ENCODE measurements around the gene UGT1A6.

GRCh38 chr2:233794128-233794658 lies 101.5 kb downstream of the UGT1A6 start:
- TF ChIP-seq, protein P1, sequence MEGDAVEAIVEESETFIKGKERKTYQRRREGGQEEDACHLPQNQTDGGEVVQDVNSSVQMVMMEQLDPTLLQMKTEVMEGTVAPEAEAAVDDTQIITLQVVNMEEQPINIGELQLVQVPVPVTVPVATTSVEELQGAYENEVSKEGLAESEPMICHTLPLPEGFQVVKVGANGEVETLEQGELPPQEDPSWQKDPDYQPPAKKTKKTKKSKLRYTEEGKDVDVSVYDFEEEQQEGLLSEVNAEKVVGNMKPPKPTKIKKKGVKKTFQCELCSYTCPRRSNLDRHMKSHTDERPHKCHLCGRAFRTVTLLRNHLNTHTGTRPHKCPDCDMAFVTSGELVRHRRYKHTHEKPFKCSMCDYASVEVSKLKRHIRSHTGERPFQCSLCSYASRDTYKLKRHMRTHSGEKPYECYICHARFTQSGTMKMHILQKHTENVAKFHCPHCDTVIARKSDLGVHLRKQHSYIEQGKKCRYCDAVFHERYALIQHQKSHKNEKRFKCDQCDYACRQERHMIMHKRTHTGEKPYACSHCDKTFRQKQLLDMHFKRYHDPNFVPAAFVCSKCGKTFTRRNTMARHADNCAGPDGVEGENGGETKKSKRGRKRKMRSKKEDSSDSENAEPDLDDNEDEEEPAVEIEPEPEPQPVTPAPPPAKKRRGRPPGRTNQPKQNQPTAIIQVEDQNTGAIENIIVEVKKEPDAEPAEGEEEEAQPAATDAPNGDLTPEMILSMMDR (IDR thresholded peaks at IDR 0.05) = no peak
- TF ChIP-seq ELF1 (IDR thresholded peaks at IDR 0.05) (no peak), EP300 (IDR thresholded peaks at IDR 0.05; ENCODE audit: borderline replicate concordance in 1 of 2, low read depth in 1 of 2, low read length in 1 of 2) (no peak), POLR2AphosphoS5 (IDR thresholded peaks at IDR 0.05; ENCODE audit: low read depth, low read length) (no peak), YY1 (IDR thresholded peaks at IDR 0.05; ENCODE audit: low read depth) (no peak)
- TF ChIP-seq, protein P2, sequence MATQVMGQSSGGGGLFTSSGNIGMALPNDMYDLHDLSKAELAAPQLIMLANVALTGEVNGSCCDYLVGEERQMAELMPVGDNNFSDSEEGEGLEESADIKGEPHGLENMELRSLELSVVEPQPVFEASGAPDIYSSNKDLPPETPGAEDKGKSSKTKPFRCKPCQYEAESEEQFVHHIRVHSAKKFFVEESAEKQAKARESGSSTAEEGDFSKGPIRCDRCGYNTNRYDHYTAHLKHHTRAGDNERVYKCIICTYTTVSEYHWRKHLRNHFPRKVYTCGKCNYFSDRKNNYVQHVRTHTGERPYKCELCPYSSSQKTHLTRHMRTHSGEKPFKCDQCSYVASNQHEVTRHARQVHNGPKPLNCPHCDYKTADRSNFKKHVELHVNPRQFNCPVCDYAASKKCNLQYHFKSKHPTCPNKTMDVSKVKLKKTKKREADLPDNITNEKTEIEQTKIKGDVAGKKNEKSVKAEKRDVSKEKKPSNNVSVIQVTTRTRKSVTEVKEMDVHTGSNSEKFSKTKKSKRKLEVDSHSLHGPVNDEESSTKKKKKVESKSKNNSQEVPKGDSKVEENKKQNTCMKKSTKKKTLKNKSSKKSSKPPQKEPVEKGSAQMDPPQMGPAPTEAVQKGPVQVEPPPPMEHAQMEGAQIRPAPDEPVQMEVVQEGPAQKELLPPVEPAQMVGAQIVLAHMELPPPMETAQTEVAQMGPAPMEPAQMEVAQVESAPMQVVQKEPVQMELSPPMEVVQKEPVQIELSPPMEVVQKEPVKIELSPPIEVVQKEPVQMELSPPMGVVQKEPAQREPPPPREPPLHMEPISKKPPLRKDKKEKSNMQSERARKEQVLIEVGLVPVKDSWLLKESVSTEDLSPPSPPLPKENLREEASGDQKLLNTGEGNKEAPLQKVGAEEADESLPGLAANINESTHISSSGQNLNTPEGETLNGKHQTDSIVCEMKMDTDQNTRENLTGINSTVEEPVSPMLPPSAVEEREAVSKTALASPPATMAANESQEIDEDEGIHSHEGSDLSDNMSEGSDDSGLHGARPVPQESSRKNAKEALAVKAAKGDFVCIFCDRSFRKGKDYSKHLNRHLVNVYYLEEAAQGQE (IDR thresholded peaks at IDR 0.05; ENCODE audit: low read depth, low read length) = no peak

Measured in SK-N-SH (cell line).